GOT3 (cell line): ENCODE measurements around the gene NPAS3.

Source experiments
- DNase-seq: peaks from one replicate; lab custom pipeline; 2025; ENCODE audit warnings: mixed read lengths; lab: John Stamatoyannopoulos, UW

Gene NPAS3

GRCh38 chr14:33377596-33378390 lies 439.1 kb downstream of the NPAS3 start:
- no peak for DNase-seq

- no peak for DNase-seq
Measured at GRCh38 chr14:33381717-33382116, 443.0 kb downstream of the NPAS3 start.

GRCh38 chr14:33386140-33386539 lies 447.5 kb downstream of the NPAS3 start:
- no peak for DNase-seq

- no peak for DNase-seq
Measured at GRCh38 chr14:33386781-33387180, 448.1 kb downstream of the NPAS3 start.

- no peak for DNase-seq
Measured at GRCh38 chr14:33390335-33390734, 451.7 kb downstream of the NPAS3 start.

GRCh38 chr14:33393231-33393894 lies 454.7 kb downstream of the NPAS3 start:
- DNase-seq: no peak

GRCh38 chr14:33393895-33394368 lies 455.3 kb downstream of the NPAS3 start:
- DNase-seq: no peak

GRCh38 chr14:33401311-33401710 lies 462.6 kb downstream of the NPAS3 start:
- no peak for DNase-seq

GRCh38 chr14:33402604-33403003 lies 463.9 kb downstream of the NPAS3 start:
- no peak for DNase-seq

- DNase-seq: no peak
Measured at GRCh38 chr14:33404054-33404453, 465.4 kb downstream of the NPAS3 start.

- no peak for DNase-seq
Measured at GRCh38 chr14:33404964-33405574, 466.4 kb downstream of the NPAS3 start.

- DNase-seq: no peak
Measured at GRCh38 chr14:33406766-33407165, 468.1 kb downstream of the NPAS3 start.

- DNase-seq: no peak
Measured at GRCh38 chr14:33408291-33408690, 469.6 kb downstream of the NPAS3 start.

- DNase-seq: no peak
Measured at GRCh38 chr14:33412450-33412849, 473.8 kb downstream of the NPAS3 start.

GRCh38 chr14:33413381-33413780 lies 474.7 kb downstream of the NPAS3 start:
- no peak for DNase-seq

GRCh38 chr14:33414041-33414440 lies 475.4 kb downstream of the NPAS3 start:
- no peak for DNase-seq

GRCh38 chr14:33420051-33420627 lies 481.5 kb downstream of the NPAS3 start:
- no peak for DNase-seq

GRCh38 chr14:33430414-33431035 lies 491.8 kb downstream of the NPAS3 start:
- no peak for DNase-seq

- no peak for DNase-seq
Measured at GRCh38 chr14:33432407-33433023, 493.8 kb downstream of the NPAS3 start.

- no peak for DNase-seq
Measured at GRCh38 chr14:33433396-33433795, 494.7 kb downstream of the NPAS3 start.

GRCh38 chr14:33435911-33436689 lies 497.4 kb downstream of the NPAS3 start:
- DNase-seq: no peak
